ENCODE measurements around the gene TMEM229B. TPM values are rescaled to one million over a fixed set of nuclear protein-coding genes. Genes with fewer than 3 reads are reported as not detected.

The TMEM229B gene
- total and polyA plus RNA-seq, 3 experiments from 2014 or later, result 3.2 to 34.4 (median 4.4) TPM

GRCh38 chr14:67473290-67474082 lies 15.0 kb downstream of the TMEM229B start:
- POLR2A ChIA-PET, result no interaction called here

GRCh38 chr14:67472726-67473125 lies 15.8 kb downstream of the TMEM229B start:
- peaks cover 3 to 51% (median 4%) of the 10 kb centered on the region in 3 donors for H3K36me3 Mint-ChIP-seq
- CTCF ChIA-PET, result interaction anchor here (1.1 kb wide), 1 partner anchor 16 kb away, joined by 3 read pairs; the partner anchor contains the start of gene TMEM229B
- H3K27ac ChIP-seq (ENCODE audit: low read depth, low read length), result no peak overlapping the region
- POLR2A ChIA-PET, result no interaction called here
- no peak overlapping the region for H3K4me3 Mint-ChIP-seq
- no peak overlapping the region for H3K27ac Mint-ChIP-seq
- no peaks in the 10 kb centered on the region for H3K27me3 ChIP-seq (ENCODE audit: insufficient read depth, low read length, poor library complexity, severe bottlenecking)
- peaks cover 6% of the 10 kb centered on the region for H3K4me1 ChIP-seq (ENCODE audit: insufficient read depth, low read length)
- H3K27me3 Mint-ChIP-seq, result no peaks in the 10 kb centered on the region
- H3K9me3 ChIP-seq (ENCODE audit: low read length), result no peaks in the 10 kb centered on the region
- no peaks in the 10 kb centered on the region for H3K9me3 Mint-ChIP-seq
- peaks cover 17 to 42% (median 22%) of the 10 kb centered on the region in 3 donors for H3K4me1 Mint-ChIP-seq
- H3K4me3 ChIP-seq (ENCODE audit: low read length), result no peak overlapping the region
- no peaks in the 10 kb centered on the region for H3K36me3 ChIP-seq (ENCODE audit: insufficient read depth, low read length)
- no peak for DNase-seq

More at GRCh38 chr14:67473290-67474082, 15.0 kb downstream of the TMEM229B start:
- no peaks in the 10 kb centered on the region for H3K36me3 ChIP-seq (ENCODE audit: insufficient read depth, low read length)
- H3K4me3 ChIP-seq (ENCODE audit: low read length), result no peak overlapping the region
- no peaks in the 10 kb centered on the region for H3K27me3 Mint-ChIP-seq
- no peaks in the 10 kb centered on the region for H3K9me3 ChIP-seq (ENCODE audit: low read length)
- H3K4me1 Mint-ChIP-seq, result peaks cover 16 to 43% (median 24%) of the 10 kb centered on the region in 3 donors
- H3K27ac ChIP-seq (ENCODE audit: low read depth, low read length), result no peak overlapping the region
- H3K4me1 ChIP-seq (ENCODE audit: insufficient read depth, low read length), result no peaks in the 10 kb centered on the region
- H3K9me3 Mint-ChIP-seq, result no peaks in the 10 kb centered on the region
- DNase-seq, result no peak
- H3K36me3 Mint-ChIP-seq, result peaks cover 4 to 58% (median 8%) of the 10 kb centered on the region in 3 donors
- H3K4me3 Mint-ChIP-seq, result no peak overlapping the region
- peak overlapping the region in 2 of 8 donors; percentile 4 to 81 for H3K27ac Mint-ChIP-seq
- H3K27me3 ChIP-seq (ENCODE audit: insufficient read depth, low read length, poor library complexity, severe bottlenecking), result no peaks in the 10 kb centered on the region
- CTCF ChIA-PET, result no interaction called here

- ChIA-PET CTCF (no interaction called here), POLR2A (no interaction called here)
- Mint-ChIP-seq H3K4me1 (peaks cover 24 to 51% (median 29%) of the 10 kb centered on the region in 3 donors), H3K9me3 (no peaks in the 10 kb centered on the region), H3K36me3 (peaks cover 2 to 31% (median 3%) of the 10 kb centered on the region in 3 donors), H3K27me3 (no peaks in the 10 kb centered on the region), H3K27ac (peak overlapping the region in 6 of 8 donors; percentile 2 to 93 (median 74)), H3K4me3 (no peak overlapping the region)
- H3K9me3 ChIP-seq (ENCODE audit: low read length), result no peaks in the 10 kb centered on the region
- peaks cover 20% of the 10 kb centered on the region for H3K4me1 ChIP-seq (ENCODE audit: insufficient read depth, low read length)
- no peaks in the 10 kb centered on the region for H3K27me3 ChIP-seq (ENCODE audit: insufficient read depth, low read length, poor library complexity, severe bottlenecking)
- H3K36me3 ChIP-seq (ENCODE audit: insufficient read depth, low read length), result no peaks in the 10 kb centered on the region
- no peak overlapping the region for H3K27ac ChIP-seq (ENCODE audit: low read depth, low read length)
- H3K4me3 ChIP-seq (ENCODE audit: low read length), result no peak overlapping the region
- no peak for DNase-seq
Measured at GRCh38 chr14:67469954-67470353, 18.6 kb downstream of the TMEM229B start.

GRCh38 chr14:67468378-67468730 lies 20.2 kb downstream of the TMEM229B start:
- Histone ChIP-seq H3K27ac (ENCODE audit: low read depth, low read length) (no peak overlapping the region), H3K4me1 (ENCODE audit: insufficient read depth, low read length) (peaks cover 34% of the 10 kb centered on the region), H3K36me3 (ENCODE audit: insufficient read depth, low read length) (no peaks in the 10 kb centered on the region), H3K27me3 (ENCODE audit: insufficient read depth, low read length, poor library complexity, severe bottlenecking) (no peaks in the 10 kb centered on the region), H3K4me3 (ENCODE audit: low read length) (no peak overlapping the region), H3K9me3 (ENCODE audit: low read length) (no peaks in the 10 kb centered on the region)
- Mint-ChIP-seq H3K27me3 (peaks cover 0 to 2% of the 10 kb centered on the region in 2 donors), H3K9me3 (no peaks in the 10 kb centered on the region), H3K4me3 (peak overlapping the region in 1 of 7 donors; percentile 20), H3K27ac (peak overlapping the region in 6 of 8 donors; percentile 14 to 84 (median 54)), H3K36me3 (peaks cover 0 to 20% (median 0%) of the 10 kb centered on the region in 3 donors), H3K4me1 (peaks cover 35 to 61% (median 43%) of the 10 kb centered on the region in 3 donors)
- ChIA-PET CTCF (interaction anchor here (1.5 kb wide), 1 partner anchor 12 kb away, joined by 4 read pairs; no protein-coding TSS in a partner anchor), POLR2A (interaction anchor here (0.5 to 0.7 kb wide), 2 partner anchors 64 to 1214 kb away, joined by 3 to 4 read pairs; no protein-coding TSS in a partner anchor)
- no peak for DNase-seq

GRCh38 chr14:67467134-67467533 lies 21.4 kb downstream of the TMEM229B start:
- peak overlapping the region in 4 of 8 donors; percentile 4 to 48 (median 18) for H3K27ac Mint-ChIP-seq

GRCh38 chr14:67464879-67465278 lies 23.6 kb downstream of the TMEM229B start:
- ChIA-PET POLR2A (no interaction called here), CTCF (interaction anchor here (1.5 kb wide), 2 partner anchors 11 to 23 kb away, joined by 4 to 6 read pairs; partner anchors contain the start of gene TMEM229B)
- H3K27ac Mint-ChIP-seq, result peak overlapping the region in 4 of 8 donors; percentile 26 to 76 (median 56)

More at GRCh38 chr14:67467134-67467533, 21.4 kb downstream of the TMEM229B start:
- no peak for DNase-seq
- ChIA-PET CTCF (interaction anchor here (1.1 to 2.1 kb wide), 6 partner anchors 9 to 152 kb away, joined by 4 to 7 read pairs (median 5); no protein-coding TSS in a partner anchor), POLR2A (interaction anchor here (0.7 kb wide), 1 partner anchor 143 kb away, joined by 7 read pairs; no protein-coding TSS in a partner anchor)
- H3K4me3 ChIP-seq (ENCODE audit: low read length), result no peak overlapping the region
- Mint-ChIP-seq H3K4me3 (peak overlapping the region in 4 of 7 donors; percentile 22 to 65 (median 56)), H3K4me1 (peaks cover 33 to 61% (median 43%) of the 10 kb centered on the region in 3 donors), H3K27me3 (peaks cover 0 to 2% of the 10 kb centered on the region in 2 donors), H3K36me3 (peaks cover 0 to 9% (median 0%) of the 10 kb centered on the region in 3 donors), H3K9me3 (no peaks in the 10 kb centered on the region)
- H3K27ac ChIP-seq (ENCODE audit: low read depth, low read length), result no peak overlapping the region
- peaks cover 34% of the 10 kb centered on the region for H3K4me1 ChIP-seq (ENCODE audit: insufficient read depth, low read length)
- no peaks in the 10 kb centered on the region for H3K27me3 ChIP-seq (ENCODE audit: insufficient read depth, low read length, poor library complexity, severe bottlenecking)
- no peaks in the 10 kb centered on the region for H3K9me3 ChIP-seq (ENCODE audit: low read length)
- no peaks in the 10 kb centered on the region for H3K36me3 ChIP-seq (ENCODE audit: insufficient read depth, low read length)

GRCh38 chr14:67464377-67464776 lies 24.1 kb downstream of the TMEM229B start:
- peaks cover 0 to 2% of the 10 kb centered on the region in 2 donors for H3K27me3 Mint-ChIP-seq
- no peaks in the 10 kb centered on the region for H3K36me3 Mint-ChIP-seq
- H3K9me3 Mint-ChIP-seq, result no peaks in the 10 kb centered on the region
- Histone ChIP-seq H3K27ac (ENCODE audit: low read depth, low read length) (no peak overlapping the region), H3K4me1 (ENCODE audit: insufficient read depth, low read length) (peaks cover 34% of the 10 kb centered on the region), H3K27me3 (ENCODE audit: insufficient read depth, low read length, poor library complexity, severe bottlenecking) (no peaks in the 10 kb centered on the region), H3K36me3 (ENCODE audit: insufficient read depth, low read length) (no peaks in the 10 kb centered on the region), H3K9me3 (ENCODE audit: low read length) (no peaks in the 10 kb centered on the region), H3K4me3 (ENCODE audit: low read length) (no peak overlapping the region)
- POLR2A ChIA-PET, result no interaction called here
- peak in 2 of 5 donors; percentile 19 to 72 for DNase-seq
- H3K4me1 Mint-ChIP-seq, result peaks cover 33 to 50% (median 36%) of the 10 kb centered on the region in 3 donors
- CTCF ChIA-PET, result interaction anchor here (1.4 to 1.5 kb wide), 2 partner anchors 24 to 107 kb away, joined by 3 to 6 read pairs; partner anchors contain the start of gene TMEM229B
- peak overlapping the region in 2 of 7 donors; percentile 19 to 25 for H3K4me3 Mint-ChIP-seq
- H3K27ac Mint-ChIP-seq, result peak overlapping the region in 6 of 8 donors; percentile 24 to 76 (median 58)

More at GRCh38 chr14:67464879-67465278, 23.6 kb downstream of the TMEM229B start:
- no peak overlapping the region for H3K4me3 ChIP-seq (ENCODE audit: low read length)
- Mint-ChIP-seq H3K36me3 (no peaks in the 10 kb centered on the region), H3K9me3 (no peaks in the 10 kb centered on the region), H3K27me3 (peaks cover 0 to 2% of the 10 kb centered on the region in 2 donors), H3K4me3 (no peak overlapping the region), H3K4me1 (peaks cover 33 to 50% (median 40%) of the 10 kb centered on the region in 3 donors)
- no peaks in the 10 kb centered on the region for H3K36me3 ChIP-seq (ENCODE audit: insufficient read depth, low read length)
- peaks cover 34% of the 10 kb centered on the region for H3K4me1 ChIP-seq (ENCODE audit: insufficient read depth, low read length)
- H3K27me3 ChIP-seq (ENCODE audit: insufficient read depth, low read length, poor library complexity, severe bottlenecking), result no peaks in the 10 kb centered on the region
- no peak for DNase-seq
- H3K9me3 ChIP-seq (ENCODE audit: low read length), result no peaks in the 10 kb centered on the region
- H3K27ac ChIP-seq (ENCODE audit: low read depth, low read length), result no peak overlapping the region

All from CD8-positive, alpha-beta memory T cell (primary cell).